Gastroesophageal sphincter (tissue), 3 donors: Measurements from ENCODE around the gene PRRX1.

Experiments
- CTCF ChIP-seq, 4 experiments: fragments of 200-600 bp in 2 of 4; fragments of 450-650 bp in 2 of 4; sonication (generic) in 1 of 4; IDR thresholded peaks; one replicate each; pipeline ENCODE4 v1.5.1; 2017 to 2019; ENCODE audit warnings: antibody characterized with exemption in 4 of 4, mild to moderate bottlenecking in 2 of 4, moderate library complexity in 2 of 4
- POLR2A ChIP-seq, 2 donors: fragments of 450-650 bp; IDR thresholded peaks; one replicate each; pipeline ENCODE4 v1.6.1; 2017; ENCODE audit warnings: antibody characterized with exemption in 2 of 2, mild to moderate bottlenecking in 2 of 2, moderate library complexity in 1 of 2

GRCh38 chr1:170731566-170732251 is 67.8 kb downstream of the PRRX1 start:
- TF ChIP-seq CTCF (IDR thresholded peaks at IDR 0.05) (no peak), POLR2A (IDR thresholded peaks at IDR 0.05) (no peak)
